GM23338 (cell line): ENCODE measurements around the gene WNT8B. TPM values are rescaled to one million over a fixed set of nuclear protein-coding genes. Genes with fewer than 3 reads are reported as not detected.

ENCODE experiments used
- ATAC-seq: fragments of 200-7000 bp; cut with Tn5 transposase; 3 replicates; pipeline ENCODE4 v1.9.1; 2020
- DNase-seq: peaks from one replicate; pipeline ENCODE4 v3.0.0-alpha.2; 2015; ENCODE audit warnings: low spot score
- H2AFZ ChIP-seq: fragments of 200-600 bp; sonication (generic); 2 replicates; pipeline ENCODE4 v1.8.0; 2016; ENCODE audit warnings: antibody characterized with exemption, mild to moderate bottlenecking, moderate library complexity
- H3F3A ChIP-seq: fragments of 200-600 bp; sonication (generic); replicated peaks from 2 replicates; pipeline ENCODE4 v1.8.0; 2017; ENCODE audit warnings: antibody characterized with exemption, mixed run types, low read depth
- H3K27ac ChIP-seq: fragments of 200-600 bp; sonication (generic); 2 replicates; pipeline ENCODE4 v1.6.1; 2016; ENCODE audit warnings: low read depth
- H3K27me3 ChIP-seq: fragments of 200-600 bp; sonication (generic); 2 replicates; pipeline ENCODE4 v1.8.0; 2016; ENCODE audit warnings: mild to moderate bottlenecking, mixed run types, moderate library complexity; ENCODE audit not compliant: insufficient read depth
- H3K36me3 ChIP-seq: fragments of 200-600 bp; sonication (generic); 2 replicates; pipeline ENCODE4 v1.8.0; 2016; ENCODE audit warnings: mild to moderate bottlenecking; ENCODE audit not compliant: insufficient read depth
- H3K4me1 ChIP-seq: fragments of 200-600 bp; sonication (generic); 2 replicates; pipeline ENCODE4 v1.8.0; 2016; ENCODE audit warnings: mild to moderate bottlenecking, moderate library complexity; ENCODE audit not compliant: insufficient read depth
- H3K4me2 ChIP-seq: fragments of 200-600 bp; sonication (generic); 2 replicates; pipeline ENCODE4 v1.7.1; 2017; ENCODE audit warnings: mixed run types
- H3K4me3 ChIP-seq: fragments of 200-600 bp; sonication (generic); 2 replicates; pipeline ENCODE4 v1.6.1; 2016; ENCODE audit warnings: mixed run types
- H3K79me2 ChIP-seq: fragments of 200-600 bp; sonication (generic); replicated peaks from 2 replicates; pipeline ENCODE4 v1.8.0; 2017; ENCODE audit warnings: mild to moderate bottlenecking; ENCODE audit not compliant: insufficient read depth
- H3K9me2 ChIP-seq: fragments of 200-600 bp; sonication (generic); 2 replicates; pipeline ENCODE4 v1.8.0; 2017; ENCODE audit not compliant: insufficient read depth
- H4K20me1 ChIP-seq: fragments of 200-600 bp; sonication (generic); replicated peaks from 2 replicates; pipeline ENCODE4 v1.8.0; 2017; ENCODE audit warnings: mild to moderate bottlenecking; ENCODE audit not compliant: insufficient read depth
- H3K27ac Mint-ChIP-seq: 2 replicates; pipeline ENCODE4 v1.8.0; 2020; ENCODE audit warnings: inconsistent platforms, mild to moderate bottlenecking, moderate library complexity, mixed read lengths
- H3K27me3 Mint-ChIP-seq: 3 replicates; pipeline ENCODE4 v1.8.0; 2022; ENCODE audit warnings: low read depth, mild to moderate bottlenecking, moderate library complexity, mixed read lengths, inconsistent platforms; ENCODE audit not compliant: insufficient read depth, poor library complexity
- H3K36me3 Mint-ChIP-seq: 3 replicates; pipeline ENCODE4 v1.8.0; 2021; ENCODE audit warnings: low read depth, mild to moderate bottlenecking, inconsistent platforms, moderate library complexity, mixed read lengths
- H3K4me1 Mint-ChIP-seq: 3 replicates; pipeline ENCODE4 v1.8.0; 2020; ENCODE audit warnings: mild to moderate bottlenecking, inconsistent platforms, mixed read lengths
- H3K4me3 Mint-ChIP-seq: 3 replicates; pipeline ENCODE4 v1.8.0; 2021; ENCODE audit warnings: moderate library complexity, mild to moderate bottlenecking, inconsistent platforms, mixed read lengths
- H3K9me3 Mint-ChIP-seq: 3 replicates; pipeline ENCODE4 v1.8.0; 2020; ENCODE audit warnings: moderate library complexity, mild to moderate bottlenecking, inconsistent platforms, mixed read lengths
- EZH2 ChIP-seq: fragments of 200-600 bp; sonication (generic); IDR thresholded peaks from one replicate; pipeline ENCODE4 v1.8.0; 2017; ENCODE audit warnings: antibody characterized with exemption, mild to moderate bottlenecking, low read depth; ENCODE audit not compliant: unreplicated experiment
- POLR2AphosphoS5 ChIP-seq: IDR thresholded peaks from 2 replicates; pipeline ENCODE4 v1.6.1; 2016; ENCODE audit warnings: antibody characterized with exemption, low read depth
- STAT1 ChIP-seq: IDR thresholded peaks from one replicate; pipeline ENCODE4 v1.6.1; 2016; ENCODE audit warnings: antibody characterized with exemption; ENCODE audit not compliant: unreplicated experiment
- ZNF331 ChIP-seq: fragments of 250-450 bp; sonication (Bioruptor Pico); IDR thresholded peaks from 2 replicates; pipeline ENCODE4 v1.5.0; 2020; ENCODE audit warnings: low read depth, mild to moderate bottlenecking, moderate library complexity
- polyA plus RNA-seq: library from polyadenylated mRNA; unstranded; fragments of >200 nt; fragmentation: Nextera tagmentation; extraction: Ambion mirVana; gene quantifications from 2 replicates; pipeline ENCODE4 v1.2.1, GENCODE V29; 2016
- total RNA-seq: library from RNA; depleted of rRNA; stranded (reverse); fragments of >200 nt; shearing (Covaris generic); gene quantifications from 2 replicates; pipeline ENCODE4 v1.2.3, GENCODE V29; 2014
- TF ChIP-seq, protein P1 (sequence below), 2 experiments: fragments of 200-600 bp in 1 of 2; sonication (generic) in 1 of 2; conservative IDR thresholded peaks; 2 replicates each; pipeline versions ENCODE4 v1.5.1 to v1.6.1; 2016 to 2017; ENCODE audit warnings: antibody characterized with exemption in 2 of 2, low read depth in 2 of 2, mild to moderate bottlenecking in 2 of 2, moderate library complexity in 1 of 2
- TF ChIP-seq, protein P2 (sequence below): IDR thresholded peaks from 2 replicates; pipeline ENCODE4 v1.6.1; 2016; ENCODE audit warnings: antibody characterized with exemption

The WNT8B gene
- total and polyA plus RNA-seq, 2 experiments from 2014 or later, result 0.74 to 1.3 TPM

DNA sequence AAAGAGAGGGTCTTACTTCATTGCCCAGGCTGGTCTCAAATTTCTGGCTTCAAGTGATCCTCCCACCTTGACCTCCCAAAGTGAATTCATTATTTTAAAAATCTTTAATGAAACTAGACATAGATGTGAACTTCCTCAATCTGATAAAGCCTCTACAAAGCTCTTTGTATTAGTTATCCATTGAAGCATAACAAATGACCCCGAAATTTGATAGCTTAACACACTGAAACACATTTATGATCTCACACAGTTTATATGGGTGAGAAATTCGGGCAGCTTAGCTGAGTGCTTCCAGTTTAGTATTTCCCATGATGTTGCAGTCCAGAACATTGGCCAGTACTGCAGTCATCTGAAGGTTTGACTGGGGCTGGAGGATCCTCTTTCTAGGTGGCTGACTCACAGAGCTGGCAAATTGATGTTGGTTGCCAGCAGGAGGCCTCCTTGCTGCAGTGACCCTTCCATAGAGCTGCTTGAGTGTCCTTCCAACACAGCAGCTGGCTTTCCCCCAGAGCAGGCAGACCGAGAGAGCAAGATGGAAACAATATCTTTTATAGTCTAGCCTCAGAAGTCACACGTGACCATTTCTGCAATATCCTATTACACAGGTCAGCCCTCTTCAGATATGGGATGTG, 16.6 kb upstream of the WNT8B start:
- Mint-ChIP-seq H3K4me3 (no peak overlapping the region), H3K9me3 (peaks cover 4% of the 10 kb centered on the region; the same call in 1 of the 3 replicates), H3K27me3 (peaks cover 4% of the 10 kb centered on the region), H3K36me3 (no peaks in the 10 kb centered on the region), H3K4me1 (no peaks in the 10 kb centered on the region), H3K27ac (no peak overlapping the region)
- H3K79me2 ChIP-seq, result no peaks in the 10 kb centered on the region
- no peak overlapping the region for H3K27ac ChIP-seq
- no peaks in the 10 kb centered on the region for H4K20me1 ChIP-seq
- H3F3A ChIP-seq, result no peaks in the 10 kb centered on the region
- no peak overlapping the region for H3K4me2 ChIP-seq
- no peaks in the 10 kb centered on the region for H3K9me2 ChIP-seq
- DNase-seq, result no peak
- H3K27me3 ChIP-seq, result no peaks in the 10 kb centered on the region
- no peak overlapping the region for H3K4me3 ChIP-seq
- no peak for TF ChIP-seq STAT1
- TF ChIP-seq, protein P1, sequence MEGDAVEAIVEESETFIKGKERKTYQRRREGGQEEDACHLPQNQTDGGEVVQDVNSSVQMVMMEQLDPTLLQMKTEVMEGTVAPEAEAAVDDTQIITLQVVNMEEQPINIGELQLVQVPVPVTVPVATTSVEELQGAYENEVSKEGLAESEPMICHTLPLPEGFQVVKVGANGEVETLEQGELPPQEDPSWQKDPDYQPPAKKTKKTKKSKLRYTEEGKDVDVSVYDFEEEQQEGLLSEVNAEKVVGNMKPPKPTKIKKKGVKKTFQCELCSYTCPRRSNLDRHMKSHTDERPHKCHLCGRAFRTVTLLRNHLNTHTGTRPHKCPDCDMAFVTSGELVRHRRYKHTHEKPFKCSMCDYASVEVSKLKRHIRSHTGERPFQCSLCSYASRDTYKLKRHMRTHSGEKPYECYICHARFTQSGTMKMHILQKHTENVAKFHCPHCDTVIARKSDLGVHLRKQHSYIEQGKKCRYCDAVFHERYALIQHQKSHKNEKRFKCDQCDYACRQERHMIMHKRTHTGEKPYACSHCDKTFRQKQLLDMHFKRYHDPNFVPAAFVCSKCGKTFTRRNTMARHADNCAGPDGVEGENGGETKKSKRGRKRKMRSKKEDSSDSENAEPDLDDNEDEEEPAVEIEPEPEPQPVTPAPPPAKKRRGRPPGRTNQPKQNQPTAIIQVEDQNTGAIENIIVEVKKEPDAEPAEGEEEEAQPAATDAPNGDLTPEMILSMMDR (conservative IDR thresholded peaks at IDR 0.05; ENCODE audit: low read depth in 2 of 2), result peak in 1 of 2 experiments; percentile 34; a peak in 2 of 4 replicates
- H3K4me1 ChIP-seq, result no peaks in the 10 kb centered on the region
- H2AFZ ChIP-seq, result no peak overlapping the region
- no peaks in the 10 kb centered on the region for H3K36me3 ChIP-seq
- no peak for ATAC-seq

DNA sequence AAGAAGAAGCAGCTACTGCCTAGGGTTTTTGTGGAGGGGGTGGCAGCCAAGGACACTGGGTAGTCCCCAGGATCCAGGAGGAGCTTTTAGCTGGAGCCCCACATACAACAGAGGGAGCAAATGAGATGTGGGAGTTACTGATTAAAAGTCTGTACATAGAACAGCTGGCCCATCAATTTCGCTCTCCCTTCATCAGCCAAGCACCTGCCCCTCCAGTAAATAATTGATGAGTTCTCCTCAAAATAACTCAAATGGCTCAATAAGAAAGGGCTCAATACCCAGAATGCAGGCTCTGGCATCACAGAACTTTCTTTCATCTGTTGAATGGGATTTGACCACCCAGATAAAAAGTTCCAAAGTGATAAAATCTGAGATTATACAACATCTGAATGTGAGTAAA, 15.1 kb upstream of the WNT8B start:
- Histone ChIP-seq H3K27ac (no peak overlapping the region), H3K27me3 (no peaks in the 10 kb centered on the region), H3K79me2 (no peaks in the 10 kb centered on the region), H3K4me3 (no peak overlapping the region), H2AFZ (no peak overlapping the region), H3K9me2 (no peaks in the 10 kb centered on the region), H3K36me3 (no peaks in the 10 kb centered on the region), H3K4me1 (no peaks in the 10 kb centered on the region), H4K20me1 (no peaks in the 10 kb centered on the region), H3F3A (no peaks in the 10 kb centered on the region), H3K4me2 (no peak overlapping the region)
- H3K9me3 Mint-ChIP-seq, result peaks cover 4% of the 10 kb centered on the region; the same call in 1 of the 3 replicates
- no peak overlapping the region for H3K27ac Mint-ChIP-seq
- ATAC-seq, result no peak
- peaks cover 3% of the 10 kb centered on the region for H3K27me3 Mint-ChIP-seq
- H3K36me3 Mint-ChIP-seq, result no peaks in the 10 kb centered on the region
- no peak for DNase-seq
- H3K4me3 Mint-ChIP-seq, result no peak overlapping the region
- TF ChIP-seq STAT1 (no peak), POLR2AphosphoS5 (no peak), ZNF331 (CRISPR knock-in tag) (no peak), EZH2 (no peak)
- TF ChIP-seq, protein P1 (conservative IDR thresholded peaks at IDR 0.05; ENCODE audit: low read depth in 2 of 2), result no peak
- TF ChIP-seq, protein P2, sequence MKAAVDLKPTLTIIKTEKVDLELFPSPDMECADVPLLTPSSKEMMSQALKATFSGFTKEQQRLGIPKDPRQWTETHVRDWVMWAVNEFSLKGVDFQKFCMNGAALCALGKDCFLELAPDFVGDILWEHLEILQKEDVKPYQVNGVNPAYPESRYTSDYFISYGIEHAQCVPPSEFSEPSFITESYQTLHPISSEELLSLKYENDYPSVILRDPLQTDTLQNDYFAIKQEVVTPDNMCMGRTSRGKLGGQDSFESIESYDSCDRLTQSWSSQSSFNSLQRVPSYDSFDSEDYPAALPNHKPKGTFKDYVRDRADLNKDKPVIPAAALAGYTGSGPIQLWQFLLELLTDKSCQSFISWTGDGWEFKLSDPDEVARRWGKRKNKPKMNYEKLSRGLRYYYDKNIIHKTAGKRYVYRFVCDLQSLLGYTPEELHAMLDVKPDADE, result no peak
- no peaks in the 10 kb centered on the region for H3K4me1 Mint-ChIP-seq
